GM23248 (cell line): ENCODE results near the gene POFUT2.

Experiments used
- EZH2 ChIP-seq: fragments of 200-600 bp; sonication (generic); IDR thresholded peaks from 2 replicates; pipeline ENCODE4 v1.6.1; 2018; ENCODE audit warnings: antibody characterized with exemption, mild to moderate bottlenecking; ENCODE audit not compliant: insufficient read depth, poor library complexity, severe bottlenecking
- EZH2phosphoT487 ChIP-seq: fragments of 200-600 bp; sonication (generic); IDR thresholded peaks from 2 replicates; pipeline ENCODE4 v1.6.1; 2018; ENCODE audit warnings: antibody characterized with exemption, moderate library complexity, mild to moderate bottlenecking, low read depth; ENCODE audit not compliant: insufficient read depth

- no peak for TF ChIP-seq EZH2
- TF ChIP-seq EZH2phosphoT487 = no peak
Observed at GRCh38 chr21:45318146-45318555, 30.5 kb upstream of the POFUT2 start.
